ENCODE measurements around the gene UBQLNL. TPM values are rescaled to one million over a fixed set of nuclear protein-coding genes. Genes with fewer than 3 reads are reported as not detected.

Gene UBQLNL
- 0.06 TPM for polyA plus RNA-seq (2013, experiment 1 of 2)
- polyA plus RNA-seq (2013, experiment 2 of 2), result 0.03 TPM

DNA sequence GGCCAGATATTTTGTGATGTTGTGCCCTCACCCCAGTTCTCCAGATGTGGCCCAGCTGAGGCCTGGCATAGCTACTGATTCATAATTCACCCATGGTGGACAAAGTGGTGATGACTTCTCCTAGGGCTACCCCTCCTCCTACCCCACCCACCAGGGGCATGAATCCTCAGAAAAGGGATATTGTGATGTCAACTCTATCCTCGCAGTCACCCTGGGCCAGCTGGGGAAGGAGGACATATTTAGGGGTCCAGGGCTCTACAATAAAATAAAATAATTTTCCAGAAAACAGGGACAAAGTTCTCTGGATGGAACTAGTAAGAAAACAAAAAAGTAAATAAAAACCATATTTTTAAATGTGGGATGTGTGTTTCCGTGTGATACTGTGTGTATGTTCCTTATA lies at the start of gene UBQLNL:
Gene UBQLNL, minus strand, starts transcription at position 101 of the 400 bp plus-strand sequence. CDS start 258 bp downstream, outside the sequence.
- no peak within 1 kb of the TSS for H3K4me3 ChIP-seq (ENCODE audit: low read length)
- H2BK15ac ChIP-seq (replicated peaks; ENCODE audit: low read depth), result no peak within 1 kb of the TSS
- no peak within 1 kb of the TSS for H3K9ac ChIP-seq (ENCODE audit: low read length)
- no peak within 1 kb of the TSS for H3K23ac ChIP-seq (ENCODE audit: low read length)
- H2AK5ac ChIP-seq (ENCODE audit: low read length), result no peak within 1 kb of the TSS
- DNase-seq, result no peak
- no peak within 1 kb of the TSS for H3K56ac ChIP-seq (ENCODE audit: low read length)
- no CpG with 5 or more reads among the region's 2 CpGs for WGBS (ENCODE audit: extremely low coverage, insufficient coverage, low lambda C conversion rate)
- no peaks in the 10 kb centered on the region for H3K4me1 ChIP-seq (ENCODE audit: control insufficient read depth, low read depth, low read length)
- no peak within 1 kb of the TSS for H3K4me2 ChIP-seq (ENCODE audit: low read length)
- no peak within 1 kb of the TSS for H3K18ac ChIP-seq (ENCODE audit: low read length)
- no peak within 1 kb of the TSS for H3K27ac ChIP-seq (ENCODE audit: low read depth, low read length)
- no peaks in the 10 kb centered on the region for H3K79me2 ChIP-seq (ENCODE audit: control insufficient read depth, insufficient read depth, low read length)
- H2BK5ac ChIP-seq (ENCODE audit: low read length), result no peak within 1 kb of the TSS
- no peaks in the 10 kb centered on the region for H3K36me3 ChIP-seq (ENCODE audit: control insufficient read depth, insufficient read depth, low read length)
- no peaks in the 10 kb centered on the region for H3K27me3 ChIP-seq (ENCODE audit: insufficient read depth, low read length, poor library complexity)
- H3K4ac ChIP-seq (ENCODE audit: low read depth, low read length), result no peak within 1 kb of the TSS
- no peak within 1 kb of the TSS for H4K5ac ChIP-seq (ENCODE audit: low read length)
- H3K79me1 ChIP-seq (ENCODE audit: low read length), result no peaks in the 10 kb centered on the region
- H2BK120ac ChIP-seq (ENCODE audit: low read depth, low read length), result no peak within 1 kb of the TSS
- H4K8ac ChIP-seq (ENCODE audit: low read depth, low read length), result no peak within 1 kb of the TSS

- H3K23ac ChIP-seq (ENCODE audit: low read length), result no peak overlapping the region
- H3K36me3 ChIP-seq (ENCODE audit: control insufficient read depth, insufficient read depth, low read length), result no peaks in the 10 kb centered on the region
- H3K4me2 ChIP-seq (ENCODE audit: low read length), result no peak overlapping the region
- H3K79me2 ChIP-seq (ENCODE audit: control insufficient read depth, insufficient read depth, low read length), result no peaks in the 10 kb centered on the region
- H3K9ac ChIP-seq (ENCODE audit: low read length), result no peak overlapping the region
- H3K79me1 ChIP-seq (ENCODE audit: low read length), result no peaks in the 10 kb centered on the region
- no peak overlapping the region for H3K4ac ChIP-seq (ENCODE audit: low read depth, low read length)
- no peak overlapping the region for H4K8ac ChIP-seq (ENCODE audit: low read depth, low read length)
- H2BK120ac ChIP-seq (ENCODE audit: low read depth, low read length), result no peak overlapping the region
- H3K27me3 ChIP-seq (ENCODE audit: insufficient read depth, low read length, poor library complexity), result no peaks in the 10 kb centered on the region
- no peak overlapping the region for H3K27ac ChIP-seq (ENCODE audit: low read depth, low read length)
- H2AK5ac ChIP-seq (ENCODE audit: low read length), result no peak overlapping the region
- no peaks in the 10 kb centered on the region for H3K4me1 ChIP-seq (ENCODE audit: control insufficient read depth, low read depth, low read length)
- DNase-seq, result peak; percentile 54
- WGBS (ENCODE audit: extremely low coverage, insufficient coverage, low lambda C conversion rate), result no CpG with 5 or more reads among the region's 1 CpG
- no peak overlapping the region for H2BK15ac ChIP-seq (replicated peaks; ENCODE audit: low read depth)
- H2BK5ac ChIP-seq (ENCODE audit: low read length), result no peak overlapping the region
- no peak overlapping the region for H3K4me3 ChIP-seq (ENCODE audit: low read length)
- H3K56ac ChIP-seq (ENCODE audit: low read length), result no peak overlapping the region
- H3K18ac ChIP-seq (ENCODE audit: low read length), result no peak overlapping the region
- H4K5ac ChIP-seq (ENCODE audit: low read length), result no peak overlapping the region
These were observed 47.9 kb upstream of the UBQLNL start for GRCh38 chr11:5564259-5565019.

GRCh38 chr11:5557751-5558150 lies 41.3 kb upstream of the UBQLNL start:
- no peak overlapping the region for H4K5ac ChIP-seq (ENCODE audit: low read length)
- no peak overlapping the region for H3K4me2 ChIP-seq (ENCODE audit: low read length)
- no peaks in the 10 kb centered on the region for H3K27me3 ChIP-seq (ENCODE audit: insufficient read depth, low read length, poor library complexity)
- no peak overlapping the region for H2BK5ac ChIP-seq (ENCODE audit: low read length)
- no peak overlapping the region for H3K27ac ChIP-seq (ENCODE audit: low read depth, low read length)
- no peak overlapping the region for H3K56ac ChIP-seq (ENCODE audit: low read length)
- no peak overlapping the region for H3K18ac ChIP-seq (ENCODE audit: low read length)
- H3K4me3 ChIP-seq (ENCODE audit: low read length), result no peak overlapping the region
- H2AK5ac ChIP-seq (ENCODE audit: low read length), result no peak overlapping the region
- H3K9ac ChIP-seq (ENCODE audit: low read length), result no peak overlapping the region
- no peaks in the 10 kb centered on the region for H3K79me2 ChIP-seq (ENCODE audit: control insufficient read depth, insufficient read depth, low read length)
- no peaks in the 10 kb centered on the region for H3K4me1 ChIP-seq (ENCODE audit: control insufficient read depth, low read depth, low read length)
- no peaks in the 10 kb centered on the region for H3K36me3 ChIP-seq (ENCODE audit: control insufficient read depth, insufficient read depth, low read length)
- H3K4ac ChIP-seq (ENCODE audit: low read depth, low read length), result no peak overlapping the region
- no peaks in the 10 kb centered on the region for H3K79me1 ChIP-seq (ENCODE audit: low read length)
- DNase-seq, result no peak
- no peak overlapping the region for H2BK120ac ChIP-seq (ENCODE audit: low read depth, low read length)
- no CpG with 5 or more reads among the region's 3 CpGs for WGBS (ENCODE audit: extremely low coverage, insufficient coverage, low lambda C conversion rate)
- no peak overlapping the region for H2BK15ac ChIP-seq (replicated peaks; ENCODE audit: low read depth)
- no peak overlapping the region for H3K23ac ChIP-seq (ENCODE audit: low read length)
- H4K8ac ChIP-seq (ENCODE audit: low read depth, low read length), result no peak overlapping the region

DNA sequence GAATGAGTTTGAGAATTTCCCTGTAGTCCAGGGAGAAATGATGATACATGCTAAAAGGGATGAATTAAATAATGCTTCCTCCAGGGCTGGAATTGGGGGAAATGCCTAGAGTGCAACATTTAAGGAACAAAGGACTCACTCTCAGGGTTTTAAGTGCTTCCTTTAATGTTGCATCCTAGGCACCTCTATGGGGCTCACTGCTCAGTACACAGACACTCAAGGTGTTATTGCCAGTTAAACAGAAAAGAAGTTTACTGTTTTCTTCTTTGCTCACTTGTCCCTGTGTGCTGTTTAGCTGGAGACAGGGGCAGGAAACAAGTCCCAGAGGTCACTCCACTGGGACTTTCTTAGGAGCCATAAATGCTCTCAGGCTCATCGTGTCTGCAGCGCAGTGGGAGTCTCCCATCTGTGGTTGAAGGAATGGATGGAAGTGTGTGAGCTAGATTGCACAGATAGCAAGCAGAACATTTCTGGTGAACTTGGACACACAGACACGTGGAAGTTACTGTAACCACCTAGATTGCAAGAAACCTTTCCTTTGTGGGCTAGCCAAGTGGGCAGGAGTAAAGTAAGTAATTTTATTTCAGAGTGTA lies 40.2 kb upstream of the UBQLNL start:
- no peak overlapping the region for H2AK5ac ChIP-seq (ENCODE audit: low read length)
- no peak overlapping the region for H3K4me3 ChIP-seq (ENCODE audit: low read length)
- WGBS (ENCODE audit: extremely low coverage, insufficient coverage, low lambda C conversion rate), result no CpG with 5 or more reads among the region's 3 CpGs
- H3K36me3 ChIP-seq (ENCODE audit: control insufficient read depth, insufficient read depth, low read length), result no peaks in the 10 kb centered on the region
- no peak overlapping the region for H2BK120ac ChIP-seq (ENCODE audit: low read depth, low read length)
- H4K8ac ChIP-seq (ENCODE audit: low read depth, low read length), result no peak overlapping the region
- H3K79me2 ChIP-seq (ENCODE audit: control insufficient read depth, insufficient read depth, low read length), result no peaks in the 10 kb centered on the region
- no peak overlapping the region for H2BK15ac ChIP-seq (replicated peaks; ENCODE audit: low read depth)
- no peak for DNase-seq
- no peak overlapping the region for H3K18ac ChIP-seq (ENCODE audit: low read length)
- H3K79me1 ChIP-seq (ENCODE audit: low read length), result no peaks in the 10 kb centered on the region
- no peaks in the 10 kb centered on the region for H3K4me1 ChIP-seq (ENCODE audit: control insufficient read depth, low read depth, low read length)
- H3K56ac ChIP-seq (ENCODE audit: low read length), result no peak overlapping the region
- H3K27ac ChIP-seq (ENCODE audit: low read depth, low read length), result no peak overlapping the region
- H4K5ac ChIP-seq (ENCODE audit: low read length), result no peak overlapping the region
- no peak overlapping the region for H3K23ac ChIP-seq (ENCODE audit: low read length)
- no peak overlapping the region for H3K4ac ChIP-seq (ENCODE audit: low read depth, low read length)
- H3K27me3 ChIP-seq (ENCODE audit: insufficient read depth, low read length, poor library complexity), result no peaks in the 10 kb centered on the region
- H3K9ac ChIP-seq (ENCODE audit: low read length), result no peak overlapping the region
- H2BK5ac ChIP-seq (ENCODE audit: low read length), result no peak overlapping the region
- H3K4me2 ChIP-seq (ENCODE audit: low read length), result no peak overlapping the region

DNA sequence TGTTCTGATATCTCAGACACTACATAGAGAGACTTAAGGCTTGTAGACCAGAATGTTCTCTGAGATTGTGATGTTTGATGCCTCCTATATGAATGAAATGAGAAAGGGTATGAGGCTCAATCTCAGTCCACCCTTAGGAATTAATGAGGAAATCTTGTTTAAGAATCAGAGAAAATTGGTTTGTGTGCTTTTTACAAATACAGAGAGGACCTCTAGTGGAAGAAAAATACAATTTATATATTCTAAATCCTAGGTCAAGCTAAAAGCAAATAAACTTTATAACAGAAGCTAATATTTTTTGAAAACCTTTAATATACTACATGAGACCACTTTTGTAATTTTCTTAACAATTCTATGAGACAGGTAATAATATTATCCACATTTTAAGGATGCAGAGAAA lies 36.8 kb upstream of the UBQLNL start:
- H3K9ac ChIP-seq (ENCODE audit: low read length), result no peak overlapping the region
- no peak overlapping the region for H2BK15ac ChIP-seq (replicated peaks; ENCODE audit: low read depth)
- no peak overlapping the region for H3K27ac ChIP-seq (ENCODE audit: low read depth, low read length)
- H3K4me1 ChIP-seq (ENCODE audit: control insufficient read depth, low read depth, low read length), result no peaks in the 10 kb centered on the region
- H3K4ac ChIP-seq (ENCODE audit: low read depth, low read length), result no peak overlapping the region
- H3K56ac ChIP-seq (ENCODE audit: low read length), result no peak overlapping the region
- H3K18ac ChIP-seq (ENCODE audit: low read length), result no peak overlapping the region
- H3K36me3 ChIP-seq (ENCODE audit: control insufficient read depth, insufficient read depth, low read length), result no peaks in the 10 kb centered on the region
- H3K4me3 ChIP-seq (ENCODE audit: low read length), result no peak overlapping the region
- H4K5ac ChIP-seq (ENCODE audit: low read length), result no peak overlapping the region
- H3K23ac ChIP-seq (ENCODE audit: low read length), result no peak overlapping the region
- H3K79me2 ChIP-seq (ENCODE audit: control insufficient read depth, insufficient read depth, low read length), result no peaks in the 10 kb centered on the region
- H2BK120ac ChIP-seq (ENCODE audit: low read depth, low read length), result no peak overlapping the region
- H4K8ac ChIP-seq (ENCODE audit: low read depth, low read length), result no peak overlapping the region
- no peaks in the 10 kb centered on the region for H3K79me1 ChIP-seq (ENCODE audit: low read length)
- no peaks in the 10 kb centered on the region for H3K27me3 ChIP-seq (ENCODE audit: insufficient read depth, low read length, poor library complexity)
- no peak overlapping the region for H2BK5ac ChIP-seq (ENCODE audit: low read length)
- H3K4me2 ChIP-seq (ENCODE audit: low read length), result no peak overlapping the region
- no peak for DNase-seq
- no peak overlapping the region for H2AK5ac ChIP-seq (ENCODE audit: low read length)
